GM19043 (cell line): Measurements from ENCODE around the gene CYB5R3.

ENCODE experiments used
- ATAC-seq: cut with Tn5 transposase; IDR thresholded peaks from one replicate; pipeline ENCODE4 v1.9.1; 2021; ENCODE audit warnings: low read depth; ENCODE audit not compliant: unreplicated experiment

Gene CYB5R3

DNA sequence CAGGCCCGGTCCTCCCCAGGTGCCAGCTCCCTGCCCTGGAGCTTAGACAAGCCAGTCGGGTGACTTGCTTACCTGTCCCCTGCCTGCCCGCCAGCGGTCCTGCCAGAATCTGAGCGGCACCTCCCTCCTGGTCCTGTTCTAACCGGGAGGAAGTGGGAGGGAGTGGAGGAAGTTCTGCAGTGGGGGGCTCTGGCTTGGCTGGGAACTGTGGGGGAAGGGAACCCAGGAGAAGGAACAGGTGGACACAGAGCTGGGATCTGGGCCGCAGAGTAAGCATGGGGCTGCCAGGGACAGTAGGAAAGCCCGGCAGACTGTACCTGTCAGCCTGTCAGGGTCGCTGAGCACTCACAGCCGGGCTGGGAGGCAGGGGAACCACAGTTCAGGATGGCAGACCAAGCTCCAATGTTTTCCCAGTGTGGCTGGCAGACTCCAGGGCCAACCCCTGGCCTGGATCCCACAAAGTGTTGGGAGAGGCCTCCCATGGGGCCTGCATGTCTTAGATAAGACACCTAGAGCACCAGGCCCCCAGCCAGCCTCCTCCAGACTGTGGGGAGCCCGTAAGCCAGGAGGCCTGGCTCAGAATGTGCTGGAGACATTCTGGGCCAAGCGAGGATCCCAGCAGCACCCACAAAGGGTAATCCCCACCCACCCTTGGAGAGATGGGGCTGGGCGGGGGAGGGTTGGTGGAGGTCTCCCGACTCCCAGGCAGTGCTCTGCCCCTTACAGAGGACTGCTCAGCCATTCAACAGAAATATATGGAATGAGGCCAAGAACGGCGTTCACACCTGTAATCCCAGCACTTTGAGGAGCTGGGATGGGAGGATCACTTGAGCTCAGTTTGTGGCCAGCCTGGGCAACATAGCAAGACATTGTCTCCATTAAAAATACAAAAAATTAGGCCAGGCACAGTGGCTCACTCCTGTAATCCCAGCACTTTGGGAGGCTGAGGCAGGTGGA is 2.3 kb downstream of the CYB5R3 start:
- ATAC-seq, result no peak

DNA sequence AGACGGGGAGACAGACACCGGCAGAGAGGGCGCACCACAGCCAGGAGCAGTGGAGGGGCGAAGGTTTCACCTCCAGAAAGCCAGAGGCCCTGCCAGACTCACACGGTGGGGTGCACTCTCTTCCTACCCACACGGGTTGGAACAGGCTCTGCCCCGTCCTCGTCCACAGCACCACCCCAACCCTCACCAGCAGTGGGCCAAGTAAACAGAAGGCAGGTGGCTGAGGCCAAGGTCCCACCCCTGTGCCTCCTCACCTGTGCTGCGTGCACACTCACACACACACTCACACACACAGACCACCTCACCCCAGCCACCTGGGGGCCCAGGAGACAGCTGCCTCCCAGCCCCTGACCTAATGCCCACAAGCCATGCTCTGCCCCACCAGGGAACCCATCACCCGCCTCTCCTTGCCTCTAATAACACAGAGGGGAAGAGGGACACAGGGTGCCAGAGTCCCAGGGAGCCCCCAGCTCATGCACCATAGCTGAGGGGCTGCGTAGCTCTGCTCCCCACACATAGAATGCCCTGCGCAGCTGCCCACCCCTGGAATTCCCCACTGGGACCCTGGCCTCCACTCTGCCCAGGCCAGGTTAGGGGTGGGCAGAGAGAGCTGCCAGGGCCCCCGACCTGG is 3.1 kb downstream of the CYB5R3 start:
- ATAC-seq, result no peak

DNA sequence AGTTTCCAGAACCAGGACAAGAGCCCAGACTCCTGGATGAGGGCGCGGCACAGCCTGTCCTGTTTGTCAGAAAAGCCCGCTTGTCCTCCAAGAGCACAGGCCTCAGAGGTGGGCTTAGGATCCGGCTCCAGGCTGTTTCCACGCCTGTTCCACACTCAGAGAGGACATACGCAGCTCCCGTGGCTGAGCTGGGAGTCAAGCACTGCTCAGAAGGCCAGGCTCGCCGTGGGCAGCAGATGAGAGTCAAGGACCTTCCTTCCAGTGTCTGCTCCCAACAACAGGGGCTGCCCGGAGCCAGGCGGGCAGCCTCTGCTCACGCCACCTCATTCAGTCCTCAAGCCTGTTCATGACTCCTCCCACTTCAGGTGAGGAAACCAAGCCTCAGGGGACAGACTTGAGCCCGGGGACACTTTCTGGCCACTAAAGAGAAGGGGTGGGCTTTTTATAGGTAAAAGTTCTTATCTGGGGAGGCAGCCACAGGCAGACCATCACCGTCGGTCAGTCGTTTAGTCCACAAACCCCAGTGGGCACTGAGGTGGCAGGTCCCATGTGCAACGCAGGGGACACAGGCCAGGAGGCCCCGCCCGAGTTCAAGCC is 3.8 kb downstream of the CYB5R3 start:
- no peak for ATAC-seq

DNA sequence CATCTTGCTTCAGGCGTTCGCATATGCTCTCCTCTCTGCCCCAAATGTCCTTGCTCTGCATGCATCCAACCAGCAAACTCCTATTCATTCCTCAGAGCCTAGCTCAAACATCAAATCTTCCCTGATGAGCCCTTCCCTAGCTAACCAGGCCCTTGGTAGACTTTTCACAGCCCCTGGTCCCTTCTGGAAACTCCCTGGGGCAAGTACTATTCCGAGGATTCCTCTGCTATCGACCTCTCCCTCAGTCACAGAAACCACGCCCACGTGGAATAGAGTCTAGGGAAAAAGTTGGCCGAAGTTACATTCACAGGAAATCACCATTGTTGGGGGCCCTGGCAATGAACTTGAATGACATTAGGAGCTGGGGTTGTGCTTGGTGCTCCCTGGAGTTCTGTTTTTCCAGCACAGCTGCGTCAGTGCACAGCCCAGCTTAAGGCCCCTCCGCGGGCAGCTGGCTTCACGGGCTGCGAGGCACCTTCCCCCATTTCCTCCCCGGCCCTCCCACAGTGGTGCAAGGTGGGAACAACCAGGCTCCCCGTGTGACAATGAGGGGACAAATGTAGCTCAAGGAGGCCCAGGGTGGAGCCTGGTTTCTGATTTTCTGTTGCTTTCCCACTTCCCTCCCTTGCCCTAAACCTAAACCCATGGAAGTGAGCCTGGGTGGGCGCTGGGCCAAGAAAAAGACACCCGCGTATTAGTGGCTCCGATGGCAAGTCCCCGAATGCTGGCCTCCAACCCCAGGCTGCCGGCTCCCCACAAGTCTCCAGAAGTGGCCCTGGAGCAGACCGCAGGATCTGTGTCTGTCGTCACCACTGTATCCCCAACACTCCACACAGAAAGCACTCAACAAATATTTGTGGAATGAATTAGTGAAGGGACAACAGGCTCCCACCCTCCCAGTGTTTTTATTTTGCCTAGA is 4.5 kb downstream of the CYB5R3 start:
- ATAC-seq, result no peak

DNA sequence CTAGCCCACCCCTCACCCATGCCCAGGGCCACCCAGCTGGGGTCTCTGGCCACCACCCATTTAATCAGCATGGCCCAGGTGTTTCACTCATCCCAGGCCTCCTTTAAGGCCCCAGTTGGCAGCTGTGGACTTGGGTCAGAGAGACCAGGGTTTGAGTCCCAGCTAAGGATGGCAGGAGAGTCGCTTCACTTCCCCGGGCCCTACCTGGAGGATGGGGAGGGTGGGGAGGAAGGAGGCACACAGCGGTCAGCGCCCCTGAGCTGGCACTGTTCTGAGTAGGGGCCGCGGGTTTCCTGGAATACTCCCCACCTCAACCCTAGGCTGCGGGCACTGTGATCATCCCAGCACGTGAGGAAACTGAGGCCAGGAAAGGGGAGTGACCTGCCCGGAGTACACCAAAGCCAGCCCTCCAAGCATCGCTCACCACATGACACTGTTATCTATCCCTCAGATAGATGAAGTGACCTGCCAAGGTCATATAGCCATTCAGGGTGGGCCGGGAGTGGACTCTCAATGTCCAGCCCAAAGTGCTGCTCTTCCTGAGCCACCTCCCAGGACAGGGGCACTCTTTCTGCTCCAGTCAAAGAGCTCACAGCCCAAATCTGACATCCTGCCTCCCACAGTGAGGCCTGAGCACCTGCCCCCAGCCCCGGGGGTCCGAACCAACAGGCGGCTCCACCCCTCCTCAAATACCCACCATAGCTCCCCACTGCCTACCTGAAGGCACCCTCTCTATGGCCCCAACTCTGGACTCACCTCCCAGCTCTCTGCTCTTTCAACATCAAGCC is 5.4 kb downstream of the CYB5R3 start:
- no peak for ATAC-seq

DNA sequence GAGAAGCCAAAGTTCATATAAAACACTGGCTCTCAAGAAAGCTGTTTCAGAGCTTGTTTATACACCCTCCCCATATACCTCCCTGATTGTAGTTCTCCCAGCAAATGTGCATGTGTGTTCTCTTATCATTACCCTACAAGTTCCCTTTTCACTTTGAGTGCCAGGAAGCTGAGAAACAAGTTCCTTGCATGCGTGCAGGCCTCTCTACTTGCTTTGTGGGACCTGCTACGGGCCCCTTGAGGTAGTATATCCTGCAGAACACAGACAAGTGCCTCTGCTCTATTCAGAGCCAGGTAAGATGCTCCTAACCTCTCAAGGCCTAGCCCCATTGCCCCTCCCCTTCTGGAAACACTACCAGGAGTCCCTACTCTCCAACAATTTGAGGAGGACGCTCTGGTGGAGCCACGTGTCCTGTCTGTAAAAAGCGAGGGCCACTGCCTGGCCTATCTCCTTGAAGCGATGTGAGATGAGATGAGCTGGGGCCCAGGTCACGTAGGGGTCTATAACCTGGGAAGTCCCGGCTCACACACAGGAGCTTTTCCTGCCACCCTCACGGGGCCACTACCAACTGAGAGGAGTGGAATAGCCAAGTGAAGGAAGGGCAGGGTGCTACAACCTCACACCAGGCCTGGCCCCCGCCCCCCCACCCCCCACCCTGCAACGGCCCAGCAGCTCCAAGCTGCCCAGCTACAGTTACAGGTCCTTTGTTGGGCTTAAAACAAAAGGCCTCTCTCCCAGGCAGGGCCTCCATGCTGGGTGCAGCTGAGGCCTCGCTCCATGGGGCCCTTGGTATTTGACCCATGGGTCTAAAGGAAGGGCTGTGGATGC is 6.2 kb downstream of the CYB5R3 start:
- ATAC-seq, result no peak

DNA sequence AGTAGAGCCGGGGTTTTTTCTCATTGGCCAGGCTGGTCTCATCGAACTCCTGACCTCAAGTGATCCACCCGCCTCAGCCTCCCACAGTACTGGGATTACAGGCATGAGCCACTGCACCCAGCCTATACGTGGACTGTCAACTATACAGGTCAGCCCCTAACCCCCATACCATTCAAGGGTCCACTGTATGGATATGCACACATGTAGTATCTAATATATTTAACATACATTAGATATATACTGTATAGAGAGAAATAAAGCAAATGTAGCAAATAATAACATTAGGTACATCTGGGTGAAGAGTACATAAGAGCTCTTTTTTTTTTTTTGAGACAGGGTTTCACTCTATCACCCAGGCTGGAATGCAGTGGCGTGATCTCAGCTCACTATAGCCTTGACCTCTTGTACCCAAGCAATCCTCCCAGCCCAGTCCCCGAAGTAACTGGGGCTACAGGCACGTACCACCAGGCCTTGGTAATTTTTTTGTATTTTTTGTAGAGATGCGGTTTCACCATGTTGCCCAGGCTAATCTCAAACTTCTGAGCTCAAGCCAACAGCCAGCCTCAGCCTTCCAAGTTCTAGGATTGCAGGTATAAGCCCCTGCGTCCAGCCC is 7.3 kb downstream of the CYB5R3 start:
- ATAC-seq, result no peak

DNA sequence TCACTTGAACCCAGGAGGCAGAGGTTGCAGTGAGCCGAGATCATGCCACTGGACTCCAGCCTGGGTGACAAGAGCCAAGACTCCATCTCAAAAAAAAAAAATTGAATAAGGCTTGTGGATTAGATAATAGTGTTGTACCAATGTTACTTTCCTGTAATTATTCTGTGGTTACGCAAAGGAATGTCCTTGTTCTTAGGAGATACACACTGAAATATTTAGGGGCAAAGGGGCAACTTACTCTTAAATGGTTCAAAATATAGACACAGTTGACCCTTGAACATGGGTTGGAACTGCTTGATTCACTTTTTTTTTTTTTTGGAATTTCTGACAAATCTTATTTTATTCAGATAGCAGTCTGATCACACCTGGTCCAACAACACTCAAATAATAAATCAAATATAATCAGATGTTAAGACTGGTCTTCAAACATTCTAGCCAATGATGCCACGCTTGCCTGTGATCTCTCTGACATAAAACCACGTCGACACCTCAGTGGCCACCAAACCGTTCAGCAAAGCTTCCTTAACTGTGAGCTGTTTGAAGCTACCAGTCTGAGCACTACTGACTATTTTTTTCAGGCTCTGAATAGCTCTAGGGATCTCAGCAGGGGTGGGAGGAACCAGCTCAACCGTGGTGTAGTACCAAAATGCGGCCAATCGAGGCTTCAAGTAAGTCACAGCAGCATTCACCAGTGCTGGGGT is 9.5 kb downstream of the CYB5R3 start:
- ATAC-seq, result no peak

DNA sequence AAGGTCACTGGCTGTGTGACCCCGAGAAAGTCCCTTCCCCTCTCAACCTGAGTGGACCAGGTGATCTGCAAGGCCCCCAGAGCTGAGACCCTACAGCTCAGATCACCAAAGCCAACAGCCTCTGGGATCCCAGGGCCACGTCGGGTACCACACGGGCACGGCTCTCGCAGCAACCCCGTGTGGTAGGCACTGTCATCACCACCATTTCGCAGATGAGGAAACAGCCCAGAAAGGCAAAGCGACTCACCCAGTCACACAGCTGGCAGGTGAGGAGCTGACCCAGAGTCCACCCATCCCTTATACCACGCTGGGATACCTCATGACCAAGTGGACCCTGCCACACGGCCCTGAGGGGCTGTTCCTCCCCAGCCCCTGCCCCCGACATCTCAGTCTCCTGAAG is 11.6 kb downstream of the CYB5R3 start:
- no peak for ATAC-seq

DNA sequence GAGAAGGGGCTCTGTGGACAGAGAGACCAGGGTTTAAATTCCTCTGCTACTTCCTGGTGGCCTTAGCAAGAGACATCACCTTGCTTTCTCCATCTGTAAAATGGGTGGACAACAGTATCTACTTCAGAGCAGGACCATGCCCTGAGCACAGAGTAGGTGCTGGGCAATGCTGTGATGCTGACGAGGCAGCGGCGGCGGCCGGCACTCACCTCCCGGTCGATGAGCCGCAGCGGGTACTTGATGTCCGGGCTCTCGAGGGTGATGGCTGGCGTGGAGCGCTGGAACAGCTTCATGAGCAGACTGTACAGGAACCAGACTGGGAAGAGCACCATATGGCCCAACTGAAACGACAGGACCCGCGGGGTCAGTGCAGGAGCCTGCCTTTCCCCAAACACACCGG is 12.7 kb downstream of the CYB5R3 start:
- ATAC-seq, result no peak

DNA sequence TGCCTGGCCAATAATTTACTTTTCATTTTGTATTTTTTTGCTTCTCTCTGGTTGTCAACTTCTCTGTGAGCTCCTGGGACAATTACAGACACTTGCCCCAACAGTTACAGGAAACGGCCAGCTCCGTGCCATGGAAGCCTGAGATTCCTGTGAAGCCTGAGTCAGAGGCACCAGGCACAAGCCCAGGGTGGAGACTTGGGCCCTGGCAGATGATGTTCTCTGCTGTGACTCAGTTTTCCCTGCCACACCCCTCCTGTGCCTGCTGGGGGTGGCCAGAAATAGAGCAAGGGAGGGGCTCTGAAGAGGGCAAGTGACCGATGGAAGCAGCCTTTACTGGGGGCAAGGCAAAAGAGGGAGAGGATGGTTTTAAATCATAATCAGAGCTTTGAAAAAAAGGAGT is 13.7 kb downstream of the CYB5R3 start:
- ATAC-seq, result no peak

DNA sequence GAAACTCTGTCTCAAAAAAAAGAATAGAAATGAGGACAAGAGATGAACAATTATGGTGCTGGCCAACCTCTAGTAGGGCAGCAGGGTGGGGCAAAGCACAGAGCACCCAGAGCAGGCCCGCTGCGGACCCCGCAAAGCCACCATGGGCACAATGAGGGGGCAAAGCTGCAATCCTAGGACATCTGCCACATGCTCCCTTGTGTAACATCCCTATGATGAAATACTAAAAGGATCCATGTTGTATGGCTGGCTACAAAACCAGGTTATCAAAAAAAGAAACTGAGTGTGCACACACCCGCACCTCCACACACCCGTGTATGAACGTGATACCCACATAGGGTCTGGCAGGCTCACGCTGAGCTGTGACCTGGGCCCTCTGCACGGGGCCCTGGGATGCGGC is 16.2 kb downstream of the CYB5R3 start:
- ATAC-seq, result no peak

DNA sequence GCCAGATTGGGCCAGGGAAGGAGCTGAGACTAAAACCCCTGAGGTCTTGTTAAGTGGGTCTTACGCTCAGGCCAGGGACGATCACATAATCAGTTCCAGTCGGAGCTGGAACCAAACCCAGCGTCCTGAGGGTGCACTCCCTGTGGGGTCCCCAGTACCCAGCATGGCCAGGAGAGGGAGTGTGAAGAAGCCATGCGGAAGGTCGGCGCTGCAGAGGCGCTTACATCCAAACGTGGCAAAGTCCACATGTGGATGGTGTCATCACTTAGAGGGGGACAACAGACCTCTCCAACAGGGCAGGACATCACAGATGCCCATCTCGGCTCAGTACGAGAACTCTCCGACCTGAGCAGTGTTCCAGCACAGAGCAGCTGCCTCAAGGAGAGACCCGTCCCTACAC is 17.1 kb downstream of the CYB5R3 start:
- no peak for ATAC-seq

DNA sequence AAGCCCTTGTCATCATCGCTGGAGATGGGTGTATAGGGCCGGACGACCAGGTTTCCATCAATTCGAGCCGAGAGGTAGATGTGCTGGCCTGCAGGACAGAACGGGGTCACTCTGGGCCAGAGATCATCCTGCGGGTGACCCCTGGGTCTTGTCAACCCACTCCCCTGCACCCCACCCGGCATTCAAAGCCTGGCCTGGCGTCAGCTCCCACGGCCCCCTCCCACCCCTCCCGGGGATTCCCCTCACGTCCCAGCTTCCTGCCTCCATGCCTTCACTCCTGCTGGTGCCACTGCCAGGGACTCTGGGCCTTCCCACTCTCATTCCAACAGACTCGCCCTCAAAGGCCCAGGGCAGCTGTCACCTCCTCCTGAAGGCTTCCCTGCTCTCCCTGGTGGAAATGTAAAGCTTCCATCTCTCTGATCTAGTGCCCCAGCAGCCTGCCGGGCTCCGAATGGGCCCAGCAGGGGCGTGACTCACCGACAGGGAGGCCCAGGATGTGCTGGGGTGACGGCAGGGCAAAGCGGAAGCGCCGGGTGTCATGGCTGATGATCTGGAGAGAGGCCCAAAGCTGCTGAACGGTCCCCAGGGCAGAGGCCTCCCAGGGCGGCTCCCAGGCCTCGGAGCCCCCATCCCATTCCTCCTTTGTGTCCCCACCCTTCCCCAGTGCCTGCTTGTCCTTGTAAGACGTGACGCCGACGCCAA is 18.1 kb downstream of the CYB5R3 start:
- ATAC-seq, result no peak

DNA sequence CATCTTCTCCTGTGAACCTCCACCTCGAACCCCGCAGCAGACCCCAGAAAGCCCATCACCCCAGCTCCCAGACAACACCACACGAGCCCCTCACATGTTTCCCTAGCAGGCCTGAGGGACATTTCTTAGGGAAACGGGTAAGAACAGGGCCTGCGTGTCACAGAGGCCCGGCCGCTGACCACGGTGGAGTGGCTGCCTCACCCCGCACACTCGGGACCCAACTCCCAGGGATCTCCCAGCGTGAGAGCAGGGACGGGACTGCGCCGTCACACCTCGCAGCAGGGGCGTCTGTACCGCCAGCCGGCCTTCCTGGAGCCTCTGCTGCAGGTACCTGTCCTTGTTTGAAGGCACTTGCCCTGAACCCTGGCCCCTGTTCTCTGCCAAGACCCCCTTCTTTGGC is 19.0 kb downstream of the CYB5R3 start:
- ATAC-seq, result no peak

DNA sequence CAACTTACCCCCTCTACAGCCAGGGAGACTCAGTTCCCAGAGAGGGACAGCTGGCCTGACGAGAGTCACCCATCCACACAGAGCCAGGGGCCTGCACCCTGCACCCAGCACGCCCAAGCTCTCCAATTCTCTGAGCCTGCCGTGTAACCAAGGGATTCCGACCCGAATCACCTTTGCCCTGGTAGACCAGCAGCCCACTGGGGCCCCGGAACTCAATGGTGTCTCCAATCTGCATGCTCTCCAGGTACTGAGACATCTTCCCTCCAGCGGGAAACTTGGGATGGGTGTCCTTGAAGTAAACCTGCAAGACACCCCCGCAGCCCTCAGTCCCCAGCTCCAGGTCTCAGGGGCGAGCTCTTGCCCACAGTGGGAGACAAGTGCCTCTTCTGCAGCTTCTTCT is 21.2 kb downstream of the CYB5R3 start:
- no peak for ATAC-seq

DNA sequence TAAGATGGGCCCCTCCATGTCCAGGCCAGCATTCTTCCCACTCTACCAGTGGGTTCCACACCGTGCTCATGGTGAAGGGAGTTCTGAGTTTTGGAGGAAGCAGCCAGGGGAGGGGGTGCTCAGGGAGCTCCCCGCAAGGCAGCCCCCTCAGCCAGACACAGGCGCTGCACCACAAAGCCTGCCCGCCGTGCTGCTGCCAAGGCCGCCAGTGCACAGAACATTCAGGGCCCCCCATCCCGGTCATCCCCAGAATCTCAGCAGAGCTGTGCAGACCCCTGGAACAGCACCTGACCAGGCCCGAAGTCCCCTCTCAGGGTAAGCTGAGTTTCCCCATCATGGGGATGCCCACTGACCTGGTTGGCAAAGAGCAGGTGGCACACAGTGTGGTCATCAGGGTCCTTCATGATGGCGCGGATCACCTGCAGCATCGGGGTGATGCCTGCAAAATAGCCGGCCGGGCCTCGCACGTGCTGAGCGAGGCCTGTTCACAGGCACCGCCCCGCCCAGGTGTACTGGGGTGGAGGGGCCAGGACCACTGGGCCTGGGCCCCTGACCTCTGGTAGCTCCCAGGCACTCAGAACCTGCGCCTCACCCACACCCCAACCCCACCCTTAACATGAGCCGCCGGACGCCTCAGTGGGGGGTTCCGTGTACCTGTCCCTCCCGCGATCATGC is 22.1 kb downstream of the CYB5R3 start:
- no peak for ATAC-seq
